Measurements from ENCODE around the gene COL5A1. TPM values are rescaled to one million over a fixed set of nuclear protein-coding genes. Genes with fewer than 3 reads are reported as not detected.

COL5A1 gene
- total RNA-seq, 2 donors from 2014 or later, result 127 to 129 TPM

- peaks cover 3 to 8% of the 10 kb centered on the region in 2 donors for H3K4me1 ChIP-seq (ENCODE audit: control insufficient read depth in 1 of 2, low read depth in 2 of 2)
- no peak for TF ChIP-seq CTCF (IDR thresholded peaks at IDR 0.05)
- H3K27me3 ChIP-seq (replicated peaks; ENCODE audit: insufficient read depth), result no peaks in the 10 kb centered on the region
- ATAC-seq (ENCODE audit: insufficient number of reproducible peaks, low FRiP score, low read depth), result no peak
- H3K9me3 ChIP-seq, result no peaks in the 10 kb centered on the region
- H3K4me3 ChIP-seq, result no peak overlapping the region
- no peak for DNase-seq (ENCODE audit: low spot score)
- no peaks in the 10 kb centered on the region for H3K36me3 ChIP-seq
- no peak overlapping the region for H3K27ac ChIP-seq
These were observed 216.6 kb downstream of the COL5A1 start for GRCh38 chr9:134858051-134858841.

GRCh38 chr9:134860510-134860909, 218.9 kb downstream of the COL5A1 start:
- Histone ChIP-seq H3K27me3 (replicated peaks; ENCODE audit: insufficient read depth) (no peaks in the 10 kb centered on the region), H3K4me3 (no peak overlapping the region), H3K9me3 (no peaks in the 10 kb centered on the region), H3K36me3 (no peaks in the 10 kb centered on the region), H3K27ac (no peak overlapping the region), H3K4me1 (ENCODE audit: control insufficient read depth in 1 of 2, low read depth in 2 of 2) (peaks cover 3 to 20% of the 10 kb centered on the region in 2 donors)
- no peak for DNase-seq (ENCODE audit: low spot score)
- no peak for ATAC-seq (ENCODE audit: insufficient number of reproducible peaks, low FRiP score, low read depth)
- no peak for TF ChIP-seq CTCF (IDR thresholded peaks at IDR 0.05)

GRCh38 chr9:134861595-134862334, 220.2 kb downstream of the COL5A1 start:
- Histone ChIP-seq H3K4me1 (ENCODE audit: control insufficient read depth in 1 of 2, low read depth in 2 of 2) (peaks cover 3 to 20% of the 10 kb centered on the region in 2 donors), H3K9me3 (no peaks in the 10 kb centered on the region), H3K27ac (no peak overlapping the region), H3K4me3 (no peak overlapping the region), H3K36me3 (no peaks in the 10 kb centered on the region), H3K27me3 (replicated peaks; ENCODE audit: insufficient read depth) (no peaks in the 10 kb centered on the region)
- DNase-seq (ENCODE audit: low spot score) (no peak), ATAC-seq (ENCODE audit: insufficient number of reproducible peaks, low FRiP score, low read depth) (no peak)
- no peak for TF ChIP-seq CTCF (IDR thresholded peaks at IDR 0.05)

- no peak for TF ChIP-seq CTCF (IDR thresholded peaks at IDR 0.05)
- Histone ChIP-seq H3K4me1 (ENCODE audit: control insufficient read depth in 1 of 2, low read depth in 2 of 2) (peaks cover under 1 to 16% of the 10 kb centered on the region in 2 donors), H3K27me3 (replicated peaks; ENCODE audit: insufficient read depth) (no peaks in the 10 kb centered on the region), H3K27ac (no peak overlapping the region), H3K9me3 (no peaks in the 10 kb centered on the region), H3K36me3 (no peaks in the 10 kb centered on the region), H3K4me3 (no peak overlapping the region)
- no peak for DNase-seq (ENCODE audit: low spot score)
- ATAC-seq (ENCODE audit: insufficient number of reproducible peaks, low FRiP score, low read depth), result no peak
These were observed 221.8 kb downstream of the COL5A1 start for GRCh38 chr9:134863306-134863902.
